Stimulated activated CD8-positive, alpha-beta memory T cell treated with anti-CD3 and anti-CD28 coated beads, Interleukin-15, amount 100 ng/mL, for 24 hours (primary cell): ENCODE results near the gene PRPF8.
A peak's percentile ranks its signal among the peaks of the same experiment; 100 is the strongest.
"Not testable (repeated sequence)": the region's sequence is repeated elsewhere in the genome, so short reads cannot be mapped to it uniquely, and the experiment has no call there.

ENCODE experiments used
- DNase-seq: peaks from one replicate; pipeline ENCODE4 v3.0.0-alpha.2; 2020; ENCODE audit warnings: low read depth

Gene PRPF8

DNA sequence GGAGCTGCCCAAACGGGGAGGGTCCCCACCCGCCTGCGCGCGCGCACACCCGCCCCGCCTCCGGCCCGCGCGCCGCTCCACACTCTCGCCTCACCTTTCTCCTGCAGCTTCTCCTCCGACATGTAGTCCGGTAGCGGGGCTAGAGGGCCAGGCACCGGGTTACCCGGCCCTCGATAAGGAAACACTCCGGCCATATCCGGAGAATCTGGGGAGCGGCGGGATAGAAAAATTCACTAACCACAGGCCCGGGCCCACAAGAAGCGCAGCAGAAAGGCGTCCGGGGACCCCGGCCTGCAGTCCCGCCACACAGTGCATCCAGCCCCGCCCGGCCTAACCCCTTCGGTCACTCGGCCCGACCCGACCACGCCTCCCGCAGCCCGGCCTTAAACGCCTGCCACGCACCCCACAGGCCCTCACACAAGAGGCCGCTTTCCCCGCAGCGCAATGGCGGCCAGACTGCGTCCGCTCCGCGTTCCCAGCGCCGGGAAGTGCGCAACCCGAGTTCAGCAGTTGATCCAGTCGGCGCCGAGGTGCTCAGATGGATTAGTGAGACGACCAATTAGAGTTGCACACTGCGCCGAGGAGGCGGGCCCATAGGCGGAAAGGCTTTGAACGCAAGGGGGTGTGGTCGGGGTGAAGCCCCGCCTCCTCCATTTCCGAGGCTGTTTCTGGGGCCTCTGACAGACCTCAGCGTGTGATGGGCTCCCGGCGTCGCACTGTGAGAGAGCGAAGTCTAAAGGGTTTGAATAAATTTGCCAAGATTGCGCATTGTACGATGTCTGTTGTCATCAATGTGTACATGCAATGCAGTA lies at the start of gene PRPF8:
PRPF8 (minus strand) TSS at position 490 of the 812 bp plus-strand sequence; CDS start at position 194, 296 bp downstream.
- peak; percentile 91 for DNase-seq

DNA sequence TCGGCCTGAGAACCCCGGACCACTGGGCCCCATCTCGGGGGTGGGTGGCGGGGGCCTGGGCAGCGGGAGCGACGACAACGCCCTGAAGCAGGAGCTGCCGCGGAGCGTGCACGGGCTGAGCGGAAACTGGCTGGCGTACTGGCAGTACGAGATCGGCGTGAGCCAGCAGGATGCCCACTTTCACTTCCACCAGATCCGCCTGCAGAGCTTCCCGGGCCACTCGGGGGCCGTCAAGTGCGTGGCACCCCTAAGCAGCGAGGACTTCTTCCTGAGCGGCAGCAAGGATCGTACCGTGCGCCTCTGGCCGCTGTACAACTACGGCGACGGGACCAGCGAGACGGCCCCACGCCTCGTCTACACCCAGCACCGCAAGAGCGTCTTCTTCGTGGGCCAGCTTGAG lies 49.1 kb upstream of the PRPF8 start:
- DNase-seq: no peak

DNA sequence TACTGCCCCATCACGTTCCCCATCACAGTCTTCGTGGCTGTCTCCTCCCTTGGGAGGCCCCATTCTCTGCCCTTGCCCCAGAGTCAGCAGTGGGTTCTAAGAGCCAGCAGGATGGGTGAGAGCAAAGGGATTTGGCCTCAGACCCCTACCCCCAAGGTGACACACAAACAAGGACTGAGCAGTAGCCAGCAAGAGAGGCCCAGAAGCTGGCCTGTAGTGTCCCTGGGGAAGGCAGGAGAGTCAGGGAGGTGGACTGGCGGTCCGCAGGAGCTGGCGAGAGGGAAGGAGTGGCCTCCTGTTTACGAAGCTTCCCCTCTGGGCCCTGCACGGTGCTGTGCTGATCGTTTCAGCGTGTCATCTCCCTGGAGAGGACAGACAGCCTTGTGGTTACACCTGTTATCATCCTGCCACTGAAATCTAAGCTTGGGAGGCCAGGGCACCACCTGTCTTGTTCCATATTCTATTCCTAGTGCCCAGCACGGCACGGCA lies 48.2 kb upstream of the PRPF8 start:
- no peak for DNase-seq

DNA sequence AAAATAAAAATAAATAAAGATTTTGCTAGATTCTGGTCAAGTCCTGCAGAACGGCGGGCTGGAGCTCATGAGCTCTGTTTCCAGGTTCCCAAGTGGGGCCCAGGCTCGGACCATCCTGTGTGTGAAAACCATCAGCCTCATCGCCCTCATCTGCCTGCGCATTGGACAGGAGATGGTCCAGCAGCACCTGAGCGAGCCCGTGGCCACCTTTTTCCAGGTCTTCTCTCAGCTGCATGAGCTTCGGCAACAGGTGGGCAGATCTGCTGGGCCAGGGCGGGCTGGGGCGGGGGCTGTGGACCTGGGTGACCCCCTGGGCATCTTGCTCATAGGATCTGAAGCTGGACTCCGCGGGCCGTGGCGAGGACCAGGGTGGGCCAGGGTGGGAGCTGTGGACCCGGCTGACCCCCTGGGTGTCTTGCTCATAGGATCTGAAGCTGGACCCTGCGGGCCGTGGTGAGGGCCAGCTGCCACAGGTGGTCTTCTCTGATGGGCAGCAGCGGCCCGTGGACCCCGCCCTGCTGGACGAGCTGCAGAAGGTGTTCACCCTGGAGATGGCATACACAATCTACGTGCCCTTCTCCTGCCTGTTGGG lies 47.7 kb upstream of the PRPF8 start:
- no peak for DNase-seq

DNA sequence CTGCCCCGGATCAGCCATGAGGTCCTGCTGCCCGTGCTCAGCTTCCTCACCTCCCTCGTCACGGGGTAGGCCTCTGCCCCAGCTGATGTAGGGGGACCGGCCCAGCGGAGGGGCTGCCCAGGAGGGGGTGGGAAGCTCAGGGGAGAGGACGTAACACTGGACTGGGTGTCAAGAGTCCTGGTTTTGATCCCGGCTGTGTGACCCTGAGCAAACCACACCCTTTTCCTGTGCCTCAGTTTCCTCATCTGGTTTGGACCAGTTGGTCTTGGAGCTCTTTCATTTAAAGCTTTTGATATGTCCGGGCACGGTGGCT lies 46.5 kb upstream of the PRPF8 start:
- no peak for DNase-seq

DNA sequence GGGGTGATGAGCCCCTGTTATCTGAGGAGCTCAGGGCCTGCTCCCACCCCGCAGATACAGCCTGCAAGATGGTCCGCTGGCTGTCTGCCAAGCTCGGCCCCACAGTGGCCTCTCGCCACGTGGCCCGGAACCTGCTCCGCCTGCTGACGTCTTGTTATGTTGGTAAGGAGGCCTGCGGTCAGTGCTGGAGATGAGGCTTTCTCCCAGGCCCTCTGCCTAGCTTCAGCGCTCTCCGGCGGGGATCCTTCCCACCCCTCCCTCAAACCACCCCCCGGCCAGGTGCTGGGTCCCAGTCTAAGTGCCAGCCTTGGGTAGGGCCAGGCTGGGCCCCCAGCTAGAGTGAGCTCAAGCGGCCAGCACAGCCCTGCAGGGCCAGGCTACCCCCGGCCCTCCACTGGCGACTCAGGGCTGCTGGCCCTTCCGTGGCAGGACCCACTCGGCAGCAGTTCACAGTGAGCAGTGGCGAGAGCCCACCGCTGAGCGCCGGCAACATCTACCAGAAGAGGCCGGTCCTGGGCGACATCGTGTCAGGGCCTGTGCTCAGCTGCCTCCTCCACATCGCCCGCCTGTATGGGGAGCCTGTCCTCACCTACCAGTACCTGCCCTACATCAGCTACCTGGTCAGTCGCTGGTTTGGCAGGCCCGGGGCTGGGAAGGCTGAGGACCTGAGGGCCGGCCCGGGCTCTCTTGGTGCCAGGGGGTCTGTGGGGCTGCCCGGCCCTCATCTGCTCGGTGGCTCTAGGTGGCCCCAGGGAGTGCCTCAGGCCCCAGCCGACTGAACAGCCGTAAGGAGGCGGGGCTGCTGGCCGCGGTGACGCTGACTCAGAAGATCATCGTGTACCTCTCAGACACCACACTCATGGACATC lies 45.9 kb upstream of the PRPF8 start:
- DNase-seq: no peak

DNA sequence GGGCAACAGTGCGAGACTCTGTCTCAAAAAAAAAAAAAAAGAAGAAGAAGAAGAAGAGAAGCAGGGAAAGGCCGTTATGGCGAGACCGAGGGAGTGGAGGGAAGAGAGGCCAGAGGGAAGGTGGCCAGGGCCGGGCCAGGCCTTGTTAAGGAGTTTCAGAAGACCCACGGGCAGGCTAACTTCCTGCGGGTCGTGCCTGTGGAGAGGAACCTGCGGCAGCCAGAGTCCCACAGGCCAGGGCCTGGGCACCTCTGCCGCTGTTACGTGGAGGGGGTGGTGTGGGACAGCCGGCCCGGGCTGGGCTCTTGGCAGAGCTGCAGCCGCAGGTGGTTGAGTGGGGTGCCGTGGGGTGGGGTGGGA lies 45.3 kb upstream of the PRPF8 start:
- no peak for DNase-seq

DNA sequence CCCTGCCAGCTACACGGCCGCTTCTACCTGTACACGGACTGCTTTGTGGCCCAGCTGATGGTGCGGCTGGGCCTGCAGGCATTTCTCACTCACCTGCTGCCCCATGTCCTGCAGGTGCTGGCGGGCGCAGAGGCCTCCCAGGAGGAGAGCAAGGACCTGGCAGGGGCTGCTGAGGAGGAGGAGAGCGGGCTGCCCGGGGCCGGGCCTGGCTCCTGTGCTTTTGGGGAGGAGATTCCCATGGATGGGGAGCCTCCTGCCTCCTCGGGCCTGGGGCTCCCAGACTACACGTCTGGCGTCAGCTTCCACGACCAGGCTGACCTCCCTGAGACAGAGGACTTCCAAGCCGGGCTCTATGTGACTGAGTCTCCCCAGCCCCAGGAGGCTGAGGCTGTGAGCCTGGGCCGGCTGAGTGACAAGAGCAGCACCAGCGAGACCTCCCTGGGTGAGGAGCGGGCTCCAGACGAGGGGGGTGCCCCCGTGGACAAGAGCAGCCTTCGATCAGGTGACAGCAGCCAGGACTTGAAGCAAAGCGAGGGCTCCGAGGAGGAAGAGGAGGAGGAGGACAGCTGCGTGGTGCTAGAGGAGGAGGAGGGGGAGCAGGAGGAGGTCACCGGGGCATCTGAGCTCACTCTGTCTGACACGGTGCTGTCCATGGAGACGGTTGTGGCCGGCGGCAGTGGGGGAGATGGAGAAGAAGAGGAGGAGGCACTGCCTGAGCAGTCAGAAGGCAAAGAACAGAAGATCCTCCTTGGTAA lies 43.4 kb upstream of the PRPF8 start:
- DNase-seq: no peak

DNA sequence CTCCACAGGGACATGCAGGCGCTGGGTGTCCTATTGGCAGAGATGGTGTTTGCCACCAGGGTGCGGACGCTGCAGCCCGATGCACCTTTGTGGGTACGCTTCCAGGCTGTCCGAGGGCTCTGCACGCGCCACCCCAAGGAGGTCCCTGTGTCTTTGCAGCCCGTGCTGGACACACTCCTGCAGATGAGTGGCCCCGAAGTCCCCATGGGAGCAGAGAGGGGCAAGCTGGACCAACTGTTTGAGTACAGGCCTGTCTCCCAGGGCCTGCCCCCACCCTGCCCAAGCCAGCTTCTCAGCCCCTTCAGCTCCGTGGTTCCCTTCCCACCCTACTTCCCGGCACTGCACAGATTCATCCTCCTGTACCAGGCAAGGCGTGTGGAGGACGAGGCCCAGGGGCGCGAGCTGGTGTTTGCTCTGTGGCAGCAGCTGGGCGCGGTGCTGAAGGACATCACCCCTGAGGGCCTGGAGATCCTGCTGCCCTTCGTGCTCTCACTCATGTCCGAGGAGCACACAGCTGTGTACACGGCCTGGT lies 42.7 kb upstream of the PRPF8 start:
- DNase-seq: no peak

DNA sequence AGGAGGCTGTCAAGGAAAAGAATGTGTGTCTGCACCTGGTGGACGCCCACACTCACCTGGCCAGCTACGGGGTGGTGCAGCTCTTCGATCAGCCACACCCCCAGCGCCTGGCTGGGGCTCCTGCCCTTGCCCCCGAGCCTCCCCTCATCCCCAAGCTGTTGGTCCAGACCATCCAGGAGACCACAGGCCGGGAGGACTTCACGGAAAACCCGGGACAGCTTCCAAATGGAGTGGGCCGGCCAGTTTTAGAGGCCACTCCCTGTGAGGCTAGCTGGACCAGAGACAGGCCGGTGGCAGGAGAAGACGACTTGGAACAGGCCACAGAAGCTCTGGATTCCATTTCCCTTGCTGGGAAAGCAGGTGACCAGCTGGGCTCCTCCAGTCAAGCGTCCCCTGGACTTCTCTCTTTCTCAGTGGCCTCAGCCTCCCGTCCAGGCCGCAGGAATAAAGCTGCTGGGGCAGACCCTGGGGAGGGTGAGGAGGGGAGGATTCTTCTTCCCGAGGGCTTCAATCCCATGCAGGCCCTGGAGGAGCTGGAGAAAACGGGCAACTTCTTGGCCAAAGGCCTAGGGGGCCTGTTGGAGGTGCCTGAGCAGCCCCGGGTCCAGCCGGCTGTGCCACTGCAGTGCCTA lies 42.1 kb upstream of the PRPF8 start:
- DNase-seq: no peak

DNA sequence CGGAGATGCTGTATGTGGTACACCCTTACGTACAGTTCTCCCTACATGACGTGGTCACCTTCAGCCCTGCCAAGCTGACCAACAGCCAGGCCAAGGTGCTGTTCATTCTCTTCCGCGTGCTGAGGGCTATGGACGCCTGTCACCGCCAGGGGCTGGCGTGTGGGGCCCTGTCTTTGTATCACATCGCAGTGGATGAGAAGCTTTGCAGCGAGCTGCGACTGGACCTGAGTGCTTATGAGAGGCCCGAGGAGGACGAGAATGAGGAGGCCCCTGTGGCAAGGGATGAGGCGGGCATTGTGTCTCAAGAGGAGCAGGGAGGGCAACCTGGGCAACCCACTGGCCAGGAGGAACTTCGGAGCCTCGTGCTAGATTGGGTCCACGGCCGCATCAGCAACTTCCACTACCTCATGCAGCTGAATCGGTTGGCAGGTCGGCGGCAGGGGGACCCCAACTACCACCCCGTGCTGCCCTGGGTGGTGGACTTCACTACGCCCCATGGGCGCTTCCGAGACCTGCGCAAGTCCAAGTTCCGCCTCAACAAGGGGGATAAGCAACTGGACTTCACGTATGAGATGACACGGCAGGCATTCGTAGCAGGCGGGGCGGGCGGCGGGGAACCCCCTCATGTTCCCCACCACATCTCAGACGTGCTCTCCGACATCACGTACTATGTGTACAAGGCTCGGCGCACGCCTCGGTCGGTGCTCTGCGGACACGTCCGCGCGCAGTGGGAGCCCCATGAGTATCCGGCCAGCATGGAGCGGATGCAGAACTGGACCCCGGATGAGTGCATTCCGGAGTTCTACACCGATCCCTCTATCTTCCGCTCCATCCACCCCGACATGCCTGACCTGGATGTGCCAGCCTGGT lies 41.2 kb upstream of the PRPF8 start:
- DNase-seq: no peak

DNA sequence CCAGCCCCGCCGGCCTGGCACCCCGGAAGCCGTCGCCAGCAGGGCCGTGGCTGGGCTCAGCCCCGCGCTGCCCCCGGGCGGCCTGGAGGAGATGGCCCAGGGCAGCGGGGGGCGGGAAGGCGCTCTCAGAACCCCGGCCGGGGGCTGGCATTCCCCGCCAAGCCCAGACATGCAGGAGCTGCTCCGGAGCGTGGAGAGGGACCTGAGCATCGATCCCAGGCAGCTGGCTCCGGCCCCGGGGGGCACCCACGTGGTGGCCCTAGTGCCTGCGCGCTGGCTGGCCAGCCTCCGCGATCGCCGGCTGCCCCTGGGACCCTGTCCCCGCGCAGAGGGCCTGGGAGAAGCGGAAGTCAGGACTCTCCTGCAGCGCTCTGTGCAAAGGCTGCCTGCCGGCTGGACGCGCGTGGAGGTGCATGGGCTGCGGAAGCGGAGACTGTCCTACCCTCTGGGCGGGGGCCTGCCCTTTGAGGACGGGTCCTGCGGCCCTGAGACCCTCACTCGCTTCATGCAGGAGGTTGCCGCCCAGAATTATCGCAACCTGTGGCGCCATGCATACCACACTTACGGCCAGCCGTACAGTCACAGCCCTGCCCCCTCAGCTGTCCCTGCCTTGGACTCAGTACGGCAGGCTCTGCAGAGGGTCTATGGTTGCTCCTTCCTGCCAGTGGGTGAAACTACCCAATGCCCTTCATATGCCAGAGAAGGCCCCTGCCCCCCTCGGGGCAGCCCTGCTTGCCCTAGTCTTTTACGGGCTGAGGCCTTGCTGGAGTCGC lies 40.4 kb upstream of the PRPF8 start:
- DNase-seq: no peak

DNA sequence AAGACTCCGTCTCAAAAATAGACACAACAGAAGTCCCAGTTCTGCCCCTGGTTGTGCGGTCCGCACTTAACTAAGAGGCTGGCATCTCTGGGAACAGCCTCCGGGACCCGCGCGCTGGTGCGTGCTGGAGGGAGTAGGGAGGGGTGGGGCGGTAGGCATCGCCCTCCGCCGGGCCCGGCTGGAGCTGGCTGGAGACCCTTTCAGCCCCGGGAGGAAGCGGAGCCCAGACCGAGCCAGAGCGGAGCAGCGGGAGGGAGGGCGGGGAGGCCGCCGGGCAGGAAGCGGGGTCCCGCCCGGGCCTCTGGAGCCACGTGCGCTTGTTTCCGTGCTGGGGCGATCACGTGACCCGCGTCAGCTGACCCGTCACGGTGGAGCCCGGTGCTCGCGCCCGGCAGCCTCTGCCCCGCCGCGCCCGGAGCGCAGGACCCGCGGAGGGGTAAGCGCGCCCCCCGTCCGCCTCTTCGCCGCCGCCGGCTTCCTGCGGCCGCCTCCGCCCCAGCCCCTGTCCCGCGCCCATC lies 39.7 kb upstream of the PRPF8 start, which contains the start of gene WDR81:
WDR81 (plus strand) TSS at position 354 of the 518 bp plus-strand sequence. CDS start 256 bp downstream, outside the sequence.
- peak; percentile 83 for DNase-seq

DNA sequence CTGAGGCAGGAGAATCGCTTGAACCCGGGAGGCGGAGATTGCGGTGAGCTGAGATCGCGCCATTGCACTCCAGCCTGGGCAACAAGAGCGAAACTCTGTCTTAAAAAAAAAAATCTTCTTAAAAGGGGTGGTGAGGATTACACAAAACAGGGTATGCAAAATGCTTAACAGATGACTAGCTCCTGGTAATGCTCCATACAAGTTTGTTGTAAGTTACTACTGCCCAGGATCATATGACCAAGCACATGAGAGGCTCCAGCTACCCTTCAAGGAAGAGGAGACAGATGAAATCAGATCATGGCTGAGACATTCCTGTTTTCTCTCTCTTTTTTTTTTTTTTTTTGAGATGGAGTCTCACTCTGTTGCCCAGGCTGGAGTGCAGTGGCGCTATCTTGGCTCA lies 37.4 kb upstream of the PRPF8 start:
- not testable (repeated sequence) for DNase-seq

DNA sequence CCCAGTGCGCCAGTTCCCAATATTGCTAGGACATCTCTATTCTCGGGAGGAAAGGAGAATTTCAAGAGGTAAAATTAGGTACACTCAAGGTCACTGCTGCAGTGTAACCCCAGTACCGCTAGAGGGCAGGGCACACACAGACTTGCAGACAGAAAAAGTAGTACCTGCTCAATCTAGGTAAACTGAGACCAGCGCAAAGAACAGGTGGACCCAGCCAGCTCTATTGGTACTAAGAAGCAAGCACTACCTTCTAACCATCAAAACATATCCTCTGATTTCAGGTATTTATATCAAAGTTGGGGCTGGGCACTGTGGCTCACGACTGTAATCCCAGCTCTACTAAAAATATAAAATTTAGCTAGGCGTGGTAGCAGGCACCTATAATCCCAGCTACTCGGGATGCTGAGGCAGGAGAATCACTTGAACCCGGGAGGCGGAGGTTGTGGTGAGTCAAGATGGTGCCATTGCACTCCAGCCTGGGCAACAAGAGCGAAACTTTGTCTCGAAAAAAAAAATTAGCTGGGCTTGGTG lies 36.3 kb upstream of the PRPF8 start:
- peak; percentile 36 for DNase-seq

DNA sequence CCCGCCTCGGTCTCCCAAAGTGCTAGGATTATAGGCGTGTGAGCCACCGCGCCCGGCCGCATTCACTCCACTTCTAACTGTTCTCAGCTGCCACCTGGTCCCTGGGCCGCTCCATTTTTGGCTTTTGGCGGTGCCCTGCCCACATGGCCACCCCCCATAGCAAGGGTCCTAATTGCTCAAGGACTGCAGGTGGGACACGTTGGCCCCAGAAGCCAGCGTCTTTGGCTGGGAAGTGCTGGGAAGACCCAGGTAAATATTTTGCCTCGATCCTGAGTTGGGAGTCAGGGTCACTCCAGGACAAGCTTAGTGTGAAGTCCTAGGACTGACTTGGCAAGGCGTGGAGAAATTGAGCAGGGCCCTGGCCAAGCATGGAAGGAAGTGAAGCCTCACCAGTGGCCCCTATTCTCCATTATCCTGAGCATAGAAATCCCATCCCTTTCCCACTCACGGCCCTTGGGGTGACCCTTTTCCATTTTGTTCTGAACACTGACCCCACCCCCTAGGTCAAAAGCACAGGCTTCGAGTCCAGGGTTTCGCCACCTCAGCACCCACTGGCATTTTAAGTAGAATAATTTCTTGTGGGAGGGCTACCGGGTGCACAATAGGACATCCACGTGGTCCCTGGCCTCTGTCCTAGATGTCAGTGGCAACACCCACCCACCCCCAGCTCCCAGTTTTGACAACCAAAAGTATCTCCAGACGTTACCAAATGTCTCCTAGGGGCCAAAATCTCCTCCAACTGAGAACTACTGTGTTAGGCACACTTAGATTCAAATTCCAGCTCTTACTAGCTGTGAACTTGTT lies 33.9 kb upstream of the PRPF8 start:
- DNase-seq: no peak

DNA sequence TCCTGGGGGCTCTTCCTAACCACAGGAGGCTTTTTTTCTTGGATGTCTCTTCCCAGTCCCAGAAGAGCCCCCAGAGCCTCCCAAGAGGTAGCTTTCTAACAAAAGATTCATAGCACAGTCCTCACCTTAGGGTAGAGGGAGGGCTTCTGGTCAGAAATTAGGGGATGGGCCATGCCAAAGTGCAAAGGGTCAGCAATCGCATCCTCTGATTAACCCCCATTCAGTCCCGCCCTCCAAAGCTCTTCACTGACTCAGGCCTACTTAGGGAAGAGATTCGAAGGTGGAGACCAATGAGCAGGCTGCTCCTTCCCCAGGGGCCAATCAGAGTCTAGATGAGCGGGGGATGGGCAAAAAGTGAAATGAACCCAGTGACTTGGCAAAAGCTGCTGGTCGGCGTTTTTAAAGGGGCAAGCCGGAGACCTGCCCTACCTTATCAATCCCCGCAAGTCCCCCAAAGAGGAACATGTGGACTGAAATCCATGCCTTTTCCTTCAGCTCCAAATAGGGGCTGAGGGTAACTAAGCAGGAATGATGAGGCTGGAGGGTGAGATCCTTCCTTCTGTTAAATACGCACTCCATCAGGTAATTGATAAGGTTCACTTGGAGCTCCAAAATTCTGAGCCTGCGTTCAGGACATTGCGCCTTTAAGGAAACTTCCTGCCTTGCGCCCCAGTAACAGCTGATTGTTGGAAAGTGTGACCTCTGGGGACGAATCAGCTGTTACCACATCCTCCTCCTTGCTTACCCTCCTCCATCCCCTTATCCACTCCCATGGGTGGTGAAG lies 32.4 kb upstream of the PRPF8 start:
- peak; percentile 48 for DNase-seq
